HG02870 (cell line): Measurements from ENCODE around the gene TFAP2E.

Source experiments
- ATAC-seq: cut with Tn5 transposase; IDR thresholded peaks from one replicate; pipeline ENCODE4 v1.9.1; 2021; ENCODE audit warnings: mild to moderate bottlenecking, moderate library complexity; ENCODE audit not compliant: unreplicated experiment

The TFAP2E gene

GRCh38 chr1:35556484-35557117 lies 16.5 kb upstream of the TFAP2E start:
- ATAC-seq: no peak

- peak; percentile 76 for ATAC-seq
Measured at GRCh38 chr1:35557118-35557610, 15.9 kb upstream of the TFAP2E start, which contains the start of gene KIAA0319L. Gene KIAA0319L (minus strand): TSS chr1:35557403. CDS start chr1:35554491, 2,912 bp downstream.

DNA sequence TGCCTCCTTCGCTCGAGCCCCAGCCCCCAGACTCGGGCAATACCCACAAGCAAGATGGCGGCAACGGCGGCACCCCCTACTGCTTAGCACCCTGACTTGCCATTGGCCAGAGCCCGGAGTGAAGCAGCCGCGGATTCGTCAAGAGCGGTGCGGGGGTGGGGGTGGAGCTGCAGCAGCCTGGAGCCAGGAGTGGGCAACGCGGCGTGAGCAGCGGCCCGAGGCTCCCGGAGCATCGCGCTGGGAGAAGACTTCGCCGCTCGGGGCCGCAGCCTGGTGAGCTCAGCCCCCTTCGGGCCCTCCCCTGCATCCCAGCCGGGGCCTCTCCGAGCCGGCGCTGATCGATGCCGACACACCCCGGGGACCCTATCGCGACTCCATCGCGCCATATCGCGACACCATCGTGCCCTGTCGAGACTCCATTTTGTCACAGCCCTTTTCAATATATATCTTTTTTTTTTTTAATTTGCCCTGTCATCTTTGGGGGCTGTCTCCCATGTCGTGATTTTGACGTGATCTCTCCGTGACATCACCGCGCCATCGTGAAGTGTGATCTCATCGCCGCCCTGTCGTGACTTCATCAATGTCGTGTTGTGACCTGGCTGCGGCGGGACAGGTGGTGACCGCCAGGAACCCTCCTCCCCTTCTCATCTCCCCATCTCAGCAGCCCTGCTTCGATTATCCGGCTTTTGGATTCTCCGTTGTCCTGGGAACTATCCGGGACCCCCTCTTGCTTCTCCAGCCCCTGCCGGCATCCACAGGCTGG lies 15.3 kb upstream of the TFAP2E start, which contains the start of gene NCDN:
TSS of gene NCDN (plus strand) at position 189 of the 763 bp plus-strand sequence. CDS start at position 581, 392 bp downstream.
- peak; percentile 79 for ATAC-seq

- no peak for ATAC-seq
Measured at GRCh38 chr1:35558374-35559316, 14.5 kb upstream of the TFAP2E start.

- no peak for ATAC-seq
Measured at GRCh38 chr1:35559317-35559944, 13.7 kb upstream of the TFAP2E start.

DNA sequence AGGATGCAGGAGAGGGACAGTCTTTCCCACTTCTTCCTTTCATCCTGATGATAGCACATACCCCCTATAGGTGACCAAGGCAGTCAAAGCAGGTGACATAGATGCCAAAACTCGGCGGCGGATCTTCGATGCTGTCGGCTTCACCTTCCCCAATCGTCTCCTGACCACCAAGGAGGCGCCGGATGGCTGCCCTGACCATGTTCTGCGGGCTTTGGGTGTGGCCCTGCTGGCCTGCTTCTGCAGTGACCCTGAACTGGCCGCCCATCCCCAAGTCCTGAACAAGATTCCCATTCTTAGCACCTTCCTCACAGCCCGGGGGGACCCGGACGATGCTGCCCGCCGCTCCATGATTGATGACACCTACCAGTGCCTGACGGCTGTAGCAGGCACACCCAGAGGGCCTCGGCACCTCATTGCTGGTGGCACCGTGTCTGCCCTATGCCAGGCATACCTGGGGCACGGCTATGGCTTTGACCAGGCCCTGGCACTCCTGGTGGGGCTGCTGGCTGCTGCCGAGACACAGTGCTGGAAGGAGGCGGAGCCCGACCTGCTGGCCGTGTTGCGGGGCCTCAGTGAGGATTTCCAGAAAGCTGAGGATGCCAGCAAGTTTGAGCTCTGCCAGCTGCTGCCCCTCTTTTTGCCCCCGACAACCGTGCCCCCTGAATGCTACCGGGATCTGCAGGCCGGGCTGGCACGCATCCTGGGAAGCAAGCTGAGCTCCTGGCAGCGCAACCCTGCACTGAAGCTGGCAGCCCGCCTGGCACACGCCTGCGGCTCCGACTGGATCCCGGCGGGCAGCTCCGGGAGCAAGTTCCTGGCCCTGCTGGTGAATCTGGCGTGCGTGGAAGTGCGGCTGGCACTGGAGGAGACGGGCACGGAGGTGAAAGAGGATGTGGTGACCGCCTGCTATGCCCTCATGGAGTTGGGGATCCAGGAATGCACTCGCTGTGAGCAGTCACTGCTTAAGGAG lies 12.6 kb upstream of the TFAP2E start:
- no peak for ATAC-seq

GRCh38 chr1:35561297-35561971 lies 11.7 kb upstream of the TFAP2E start:
- ATAC-seq: no peak

DNA sequence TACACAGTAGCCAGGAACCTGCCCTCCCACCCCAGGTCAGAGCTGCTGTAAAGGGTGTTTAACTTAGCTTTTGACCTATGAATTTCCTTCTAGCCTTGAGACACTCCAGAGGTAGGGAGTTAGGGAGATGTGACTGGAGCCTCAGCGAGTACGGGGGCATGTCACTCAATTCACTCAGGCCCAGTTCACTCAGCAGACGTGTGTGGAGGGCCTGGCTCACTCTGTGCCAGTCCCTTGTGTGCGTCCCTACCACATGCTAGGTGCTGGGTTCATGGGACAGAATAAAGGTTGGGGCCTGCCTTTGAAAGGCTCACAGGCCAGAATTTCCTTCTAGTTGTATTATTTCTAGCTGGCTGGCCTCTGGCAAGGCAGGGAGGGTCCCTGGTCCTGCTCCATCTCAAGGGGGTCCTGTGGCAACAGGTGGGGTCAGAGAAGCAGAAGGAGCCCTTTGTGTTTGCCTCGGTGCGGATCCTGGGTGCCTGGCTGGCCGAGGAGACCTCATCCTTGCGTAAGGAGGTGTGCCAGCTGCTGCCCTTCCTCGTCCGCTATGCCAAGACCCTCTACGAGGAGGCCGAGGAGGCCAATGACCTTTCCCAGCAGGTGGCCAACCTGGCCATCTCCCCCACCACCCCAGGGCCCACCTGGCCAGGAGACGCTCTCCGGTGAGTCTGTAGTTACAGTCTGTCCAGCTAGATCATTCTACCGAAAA lies 11.0 kb upstream of the TFAP2E start:
- ATAC-seq: no peak

- no peak for ATAC-seq
Measured at GRCh38 chr1:35563166-35563565, 9.9 kb upstream of the TFAP2E start.

DNA sequence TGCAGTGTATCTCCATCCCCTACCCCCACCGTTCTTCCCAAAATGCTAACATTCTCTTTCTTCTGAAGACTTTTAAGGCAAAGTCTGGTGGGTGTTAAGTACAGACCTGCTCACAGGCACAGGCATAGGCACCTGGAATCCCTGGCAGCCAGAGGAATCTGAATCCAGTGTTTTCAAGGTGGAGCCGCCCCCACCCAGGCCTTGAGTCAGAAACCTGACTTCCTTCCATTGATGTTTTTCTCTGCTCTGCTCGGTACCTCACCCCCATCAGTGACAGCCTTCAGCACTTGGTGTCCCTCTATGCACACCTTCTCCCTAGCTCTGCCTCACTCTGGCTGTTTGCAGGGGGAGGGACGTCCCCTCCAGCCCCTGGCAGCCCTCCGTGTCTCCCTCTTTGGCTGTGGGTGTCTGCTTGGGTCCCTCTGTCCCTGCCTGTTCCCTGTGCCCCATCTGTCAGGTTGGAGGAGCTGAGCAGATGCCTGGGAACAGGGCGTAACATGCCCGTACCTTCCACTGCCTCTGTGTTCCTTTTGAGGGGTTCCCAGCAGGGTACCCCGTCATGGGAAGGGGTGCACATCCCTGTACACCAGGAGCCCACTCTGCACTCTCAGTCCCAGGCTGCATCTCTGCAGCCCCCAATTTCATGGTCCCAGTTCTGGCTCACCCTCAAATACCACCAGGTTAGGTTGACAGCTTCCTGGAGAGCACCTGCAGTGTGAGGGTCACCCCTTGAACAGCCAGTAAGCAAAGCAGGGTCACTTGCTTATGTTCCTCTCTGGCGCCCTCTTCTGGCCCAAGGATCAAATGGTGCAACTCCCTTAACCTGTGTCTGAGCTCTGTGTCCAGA lies 8.9 kb upstream of the TFAP2E start:
- no peak for ATAC-seq

GRCh38 chr1:35564884-35565741 lies 8.0 kb upstream of the TFAP2E start:
- ATAC-seq: no peak

DNA sequence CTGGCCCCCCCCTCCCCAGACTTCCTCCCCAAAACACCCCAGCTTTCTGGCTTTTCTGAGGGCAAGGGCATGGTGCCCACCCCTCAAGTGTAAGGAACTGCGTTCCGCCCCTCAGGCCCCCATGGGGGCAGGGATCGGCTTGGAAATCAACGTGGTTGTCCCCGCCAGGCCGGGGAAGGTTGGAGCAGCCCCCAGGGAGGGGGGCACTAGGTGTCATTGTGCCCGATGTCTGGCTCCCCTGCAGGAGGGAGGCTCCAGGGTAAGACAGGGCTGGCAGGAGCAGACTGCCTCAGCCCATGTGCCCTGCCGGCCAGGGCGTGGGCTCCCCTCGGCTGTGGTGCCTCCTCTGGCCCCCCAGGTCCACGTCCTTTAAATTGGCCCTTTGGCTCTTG lies 7.4 kb upstream of the TFAP2E start:
- ATAC-seq: no peak

DNA sequence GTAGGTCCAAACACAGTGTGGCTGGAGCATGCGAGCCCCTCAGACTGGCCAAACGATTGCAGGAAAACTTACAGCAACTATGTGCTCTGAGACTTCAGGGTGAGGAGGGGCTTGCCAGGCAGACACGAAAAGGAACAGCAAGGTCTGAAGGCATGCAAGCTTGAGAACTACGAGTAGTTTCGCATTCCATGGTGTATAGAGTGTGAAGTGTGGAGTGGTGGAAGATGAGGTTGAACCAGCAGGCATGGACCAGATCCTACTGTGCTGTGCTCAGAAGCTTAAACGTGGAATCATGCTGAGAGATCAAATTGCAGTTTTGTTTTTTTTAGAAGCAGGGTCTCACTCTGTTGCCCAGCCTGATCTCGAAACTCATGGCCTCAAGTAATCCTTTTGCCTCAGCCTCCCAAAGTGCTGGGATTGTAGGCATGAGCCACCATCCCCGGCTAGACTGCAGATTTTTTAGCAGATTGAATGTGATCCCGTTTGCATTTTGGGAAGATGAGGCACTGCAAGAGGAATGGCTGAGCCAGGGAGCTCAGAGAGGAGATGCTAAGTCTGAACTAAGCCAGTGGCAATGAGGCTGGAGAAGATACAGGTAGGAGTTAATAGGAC lies 5.1 kb upstream of the TFAP2E start:
- ATAC-seq: no peak

DNA sequence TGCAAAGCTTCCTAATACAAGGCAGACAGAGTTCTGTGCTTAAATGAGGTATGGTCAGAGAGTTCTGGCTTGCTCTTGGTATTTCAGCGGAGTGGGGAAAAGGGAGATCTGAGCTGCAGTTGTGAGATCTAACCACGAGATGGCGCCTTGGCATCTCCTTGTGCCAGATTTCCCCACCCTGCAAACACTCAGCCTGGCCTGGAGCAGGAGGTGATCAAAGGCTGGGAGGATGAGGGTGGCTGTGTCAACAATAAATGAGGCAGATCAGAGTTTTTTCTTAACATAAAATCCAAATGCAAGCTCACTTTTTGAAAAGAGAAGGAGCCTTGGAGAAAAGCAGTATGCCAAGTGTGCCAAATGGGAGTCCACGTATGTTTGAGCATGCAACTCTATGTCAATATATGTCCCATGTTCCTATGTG lies 4.1 kb upstream of the TFAP2E start:
- no peak for ATAC-seq

- ATAC-seq: no peak
Measured at GRCh38 chr1:35569936-35570335, 3.2 kb upstream of the TFAP2E start.

GRCh38 chr1:35570589-35571137 lies 2.5 kb upstream of the TFAP2E start:
- ATAC-seq: no peak
